22Rv1 (cell line): ENCODE data around the gene SPINK8.
A peak's percentile ranks its signal among the peaks of the same experiment; 100 is the strongest.

ENCODE experiments used
- H3K27ac ChIP-seq: fragments of 450-650 bp; 2 replicates; pipeline ENCODE4 v1.5.1; 2017
- CTCF ChIP-seq: fragments of 450-650 bp; IDR thresholded peaks from 2 replicates; pipeline ENCODE4 v1.5.1; 2017; ENCODE audit warnings: mild to moderate bottlenecking
- ZFX ChIP-seq: fragments of 450-650 bp; IDR thresholded peaks from 2 replicates; pipeline ENCODE4 v1.6.1; 2017; ENCODE audit warnings: antibody characterized with exemption, borderline replicate concordance

The SPINK8 gene

DNA sequence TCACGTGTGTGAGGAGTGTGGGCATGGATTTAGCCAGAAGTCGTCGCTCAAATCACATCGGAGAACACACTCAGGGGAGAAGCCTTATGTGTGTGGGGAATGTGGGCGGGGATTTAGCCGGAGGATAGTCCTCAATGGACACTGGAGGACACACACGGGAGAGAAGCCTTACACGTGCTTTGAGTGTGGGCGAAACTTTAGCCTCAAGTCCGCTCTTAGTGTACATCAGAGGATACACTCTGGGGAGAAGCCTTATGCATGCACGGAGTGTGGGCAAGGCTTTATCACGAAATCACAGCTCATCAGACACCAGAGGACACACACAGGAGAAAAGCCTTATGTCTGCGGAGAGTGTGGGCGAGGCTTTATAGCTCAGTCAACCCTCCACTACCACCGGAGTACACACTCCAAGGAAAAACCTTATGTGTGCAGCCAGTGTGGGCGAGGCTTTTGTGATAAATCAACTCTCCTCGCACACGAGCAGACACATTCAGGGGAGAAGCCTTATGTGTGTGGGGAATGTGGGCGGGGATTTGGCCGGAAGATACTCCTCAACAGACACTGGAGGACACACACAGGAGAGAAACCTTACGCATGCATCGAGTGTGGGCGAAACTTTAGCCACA, 64.4 kb downstream of the SPINK8 start:
- TF ChIP-seq CTCF (no peak), ZFX (no peak)
- H3K27ac ChIP-seq, result 0 out of 2 replicates have a peak overlapping the region, but pooled peaks have one; percentile 17

DNA sequence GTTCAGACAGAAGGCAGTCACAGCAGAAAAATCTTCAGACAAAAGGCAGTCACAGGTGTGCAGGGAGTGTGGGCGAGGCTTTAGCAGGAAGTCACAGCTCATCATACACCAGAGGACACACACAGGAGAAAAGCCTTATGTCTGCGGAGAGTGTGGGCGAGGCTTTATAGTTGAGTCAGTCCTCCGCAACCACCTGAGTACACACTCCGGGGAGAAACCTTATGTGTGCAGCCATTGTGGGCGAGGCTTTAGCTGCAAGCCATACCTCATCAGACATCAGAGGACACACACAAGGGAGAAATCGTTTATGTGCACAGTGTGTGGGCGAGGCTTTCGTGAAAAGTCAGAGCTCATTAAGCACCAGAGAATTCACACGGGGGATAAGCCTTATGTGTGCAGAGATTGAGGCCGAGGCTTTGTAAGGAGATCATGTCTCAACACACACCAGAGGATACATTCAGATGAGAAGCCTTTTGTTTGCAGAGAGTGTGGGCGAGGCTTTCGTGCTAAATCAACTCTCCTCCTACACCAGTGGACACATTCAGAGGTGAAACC, 65.0 kb downstream of the SPINK8 start:
- no peak for TF ChIP-seq CTCF
- TF ChIP-seq ZFX, result no peak
- 0 out of 2 replicates have a peak overlapping the region, but pooled peaks have one; percentile 17 for H3K27ac ChIP-seq

DNA sequence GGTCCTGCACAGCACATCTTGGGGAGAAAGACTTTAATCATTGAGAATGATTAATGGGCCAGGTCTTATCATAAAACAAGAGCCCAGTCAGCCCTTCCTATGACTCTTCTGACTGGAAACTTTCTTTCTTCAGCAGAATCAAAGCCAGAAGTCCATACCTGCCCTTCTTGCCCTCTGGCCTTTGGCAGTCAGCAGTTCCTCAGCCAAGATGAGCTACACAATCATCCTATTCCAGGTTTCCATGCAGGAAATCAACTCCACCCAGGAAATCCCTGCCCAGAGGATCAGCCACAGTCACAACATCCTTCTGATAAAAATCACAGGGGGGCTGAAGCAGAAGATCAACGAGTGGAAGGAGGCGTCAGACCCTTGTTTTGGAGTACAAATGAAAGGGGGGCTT, 65.7 kb downstream of the SPINK8 start:
- TF ChIP-seq CTCF, result no peak
- TF ChIP-seq ZFX, result no peak
- H3K27ac ChIP-seq, result 0 out of 2 replicates have a peak overlapping the region, but pooled peaks have one; percentile 17

GRCh38 chr3:48258530-48258929, 74.9 kb downstream of the SPINK8 start:
- H3K27ac ChIP-seq, result no peak overlapping the region
- no peak for TF ChIP-seq ZFX
- TF ChIP-seq CTCF, result no peak
